H1 (cell line): ENCODE measurements around the gene TBC1D9. TPM values are rescaled to one million over a fixed set of nuclear protein-coding genes. Genes with fewer than 3 reads are reported as not detected.

Source experiments
- CTCF ChIA-PET: fragments of 300-600 bp; sonication (Branson Sonifier 250); formaldehyde crosslinking; loops from one replicate; lab custom pipeline; 2021; ENCODE audit not compliant: partially characterized antibody; lab: Charles Lee
- POLR2A ChIA-PET: fragments of 300-600 bp; sonication (Branson Sonifier 250); formaldehyde crosslinking; loops from one replicate; lab custom pipeline; 2021; ENCODE audit warnings: inconsistent platforms; ENCODE audit not compliant: partially characterized antibody; lab: Charles Lee
- DNase-seq, 2 experiments: peaks; one replicate each; pipeline versions ENCODE4 v3.0.0 to v3.0.0-alpha.2; 2010 to 2022; ENCODE audit warnings: low spot score in 2 of 2, low read depth in 1 of 2, mixed read lengths in 1 of 2
- FAIRE-seq: peaks from 2 replicates; lab custom pipeline; 2011; peaks lifted over from hg19 to GRCh38; lab: Jason Lieb, UNC
- H2AFZ ChIP-seq: 2 replicates; pipeline ENCODE4 v1.8.1; 2012; ENCODE audit warnings: low read length, inconsistent platforms
- H2AK5ac ChIP-seq: 2 replicates; pipeline ENCODE4 v1.6.1; 2013; ENCODE audit warnings: low read depth, low read length
- H2BK120ac ChIP-seq: replicated peaks from 2 replicates; pipeline ENCODE3; 2013; ENCODE audit warnings: low read depth, low read length, inconsistent platforms
- H2BK12ac ChIP-seq: 2 replicates; pipeline ENCODE4 v1.6.1; 2013; ENCODE audit warnings: low read depth, low read length
- H2BK15ac ChIP-seq: 2 replicates; pipeline ENCODE4 v1.6.1; 2013; ENCODE audit warnings: low read length
- H2BK20ac ChIP-seq: 2 replicates; pipeline ENCODE4 v1.6.1; 2013; ENCODE audit warnings: low read length
- H2BK5ac ChIP-seq: 2 replicates; pipeline ENCODE4 v1.6.1; 2013; ENCODE audit warnings: low read depth, low read length
- H3K14ac ChIP-seq: 2 replicates; pipeline ENCODE4 v1.6.1; 2013; ENCODE audit warnings: inconsistent platforms; ENCODE audit not compliant: insufficient read length
- H3K18ac ChIP-seq: 2 replicates; pipeline ENCODE4 v1.6.1; 2013; ENCODE audit warnings: low read length; ENCODE audit errors: extremely low read depth
- H3K23ac ChIP-seq: 2 replicates; pipeline ENCODE4 v1.6.1; 2013; ENCODE audit warnings: inconsistent platforms; ENCODE audit not compliant: insufficient read length
- H3K23me2 ChIP-seq: 2 replicates; pipeline ENCODE4 v1.6.1; 2013; ENCODE audit warnings: low read depth, low read length
- H3K27ac ChIP-seq: 2 replicates; pipeline ENCODE4 v1.6.1; 2011; ENCODE audit warnings: low read depth, low read length, inconsistent platforms
- H3K27me3 ChIP-seq, 4 experiments: replicated peaks in 1 of 4; 1 replicate in 1 of 4; 2 replicates in 3 of 4; pipeline versions ENCODE4 v1.6.1 to v1.8.1; 2011 to 2013; ENCODE audit warnings: low read length in 3 of 4, mild to moderate bottlenecking in 3 of 4, inconsistent platforms in 2 of 4, mixed read lengths in 2 of 4, moderate library complexity in 1 of 4; ENCODE audit not compliant: control insufficient read depth in 3 of 4, insufficient read depth in 3 of 4; ENCODE audit errors: extremely low read depth in 1 of 4
- H3K36me3 ChIP-seq, 4 experiments: 2 replicates each; pipeline versions ENCODE4 v1.6.1 to v1.8.1; 2011 to 2013; ENCODE audit warnings: mild to moderate bottlenecking in 4 of 4, low read length in 3 of 4, moderate library complexity in 2 of 4, control low read depth in 1 of 4, inconsistent platforms in 1 of 4; ENCODE audit not compliant: insufficient read depth in 4 of 4, control insufficient read depth in 2 of 4
- H3K4ac ChIP-seq: replicated peaks from 2 replicates; pipeline ENCODE3; 2013; ENCODE audit warnings: low read length, low read depth, mixed read lengths, inconsistent platforms; ENCODE audit not compliant: insufficient read length
- H3K4me1 ChIP-seq, 4 experiments: replicated peaks in 1 of 4; 1 replicate in 1 of 4; 2 replicates in 3 of 4; pipeline versions ENCODE4 v1.6.1 to v1.8.1; 2011 to 2013; ENCODE audit warnings: low read length in 3 of 4, inconsistent platforms in 2 of 4, mixed read lengths in 1 of 4; ENCODE audit not compliant: insufficient read depth in 4 of 4, control insufficient read depth in 3 of 4
- H3K4me2 ChIP-seq, 2 experiments: 2 replicates each; pipeline versions ENCODE4 v1.6.1 to v1.8.1; 2011 to 2013; ENCODE audit warnings: low read depth in 2 of 2, low read length in 2 of 2, control low read depth in 1 of 2, inconsistent platforms in 1 of 2, mild to moderate bottlenecking in 1 of 2; ENCODE audit not compliant: insufficient read depth in 1 of 2
- H3K4me3 ChIP-seq, 4 experiments: fragments of 200-600, 300-600 bp in 1 of 4; sonication (generic), shearing (Covaris generic), sonication (Bioruptor Twin) in 1 of 4; 2 replicates each; pipeline versions ENCODE4 v1.5.1 to v1.8.1; 2011 to 2016; ENCODE audit warnings: low read length in 4 of 4, low read depth in 3 of 4, control low read depth in 2 of 4, inconsistent platforms in 2 of 4, mild to moderate bottlenecking in 2 of 4, mixed read lengths in 1 of 4, moderate library complexity in 1 of 4; ENCODE audit not compliant: insufficient read depth in 2 of 4; ENCODE audit errors: extremely low read depth in 1 of 4
- H3K56ac ChIP-seq: replicated peaks from 2 replicates; pipeline ENCODE3; 2013; ENCODE audit warnings: low read depth, mild to moderate bottlenecking, mixed read lengths, low read length, inconsistent platforms; ENCODE audit not compliant: insufficient read length
- H3K79me1 ChIP-seq: 2 replicates; pipeline ENCODE4 v1.6.1; 2013; ENCODE audit warnings: low read depth, low read length, control low read depth
- H3K79me2 ChIP-seq, 2 experiments: 2 replicates each; pipeline versions ENCODE4 v1.6.1 to v1.8.1; 2012 to 2013; ENCODE audit warnings: low read length in 2 of 2, mild to moderate bottlenecking in 2 of 2, inconsistent platforms in 1 of 2; ENCODE audit not compliant: insufficient read depth in 2 of 2, control insufficient read depth in 1 of 2
- H3K9ac ChIP-seq, 4 experiments: replicated peaks in 1 of 4; 1 replicate in 1 of 4; 2 replicates in 3 of 4; pipeline versions ENCODE4 v1.6.1 to v1.8.1; 2011 to 2013; ENCODE audit warnings: low read depth in 3 of 4, low read length in 3 of 4, control low read depth in 2 of 4, mild to moderate bottlenecking in 2 of 4, moderate library complexity in 2 of 4, inconsistent platforms in 1 of 4; ENCODE audit errors: extremely low read depth in 1 of 4
- H3K9me3 ChIP-seq, 2 experiments: 2 replicates each; pipeline versions ENCODE4 v1.6.1 to v1.8.1; 2012 to 2013; ENCODE audit warnings: mild to moderate bottlenecking in 2 of 2, moderate library complexity in 2 of 2, control low read depth in 1 of 2, inconsistent platforms in 1 of 2, low read depth in 1 of 2, low read length in 1 of 2, mixed read lengths in 1 of 2; ENCODE audit not compliant: insufficient read depth in 2 of 2
- H4K20me1 ChIP-seq, 2 experiments: replicated peaks in 1 of 2; 2 replicates each; pipeline versions ENCODE3 to v1.8.1; 2011 to 2013; ENCODE audit warnings: inconsistent platforms in 2 of 2, low read length in 2 of 2, mild to moderate bottlenecking in 1 of 2; ENCODE audit not compliant: insufficient read depth in 2 of 2, control insufficient read depth in 1 of 2
- H4K5ac ChIP-seq: 2 replicates; pipeline ENCODE4 v1.6.1; 2013; ENCODE audit warnings: low read length, low read depth, mixed read lengths, inconsistent platforms; ENCODE audit not compliant: insufficient read length
- H4K8ac ChIP-seq: 2 replicates; pipeline ENCODE4 v1.8.0; 2013; ENCODE audit warnings: mild to moderate bottlenecking, moderate library complexity, low read length, inconsistent platforms; ENCODE audit not compliant: insufficient read depth; ENCODE audit errors: extremely low read depth
- H4K91ac ChIP-seq: replicated peaks from 2 replicates; pipeline ENCODE3; 2013; ENCODE audit warnings: low read length, mixed read lengths, inconsistent platforms; ENCODE audit not compliant: insufficient read length
- HDAC2 ChIP-seq, 2 experiments: fragments of 300-600 bp in 1 of 2; sonication (generic) in 1 of 2; IDR thresholded peaks; 2 replicates each; pipeline ENCODE4 v1.6.1; 2011 to 2012; ENCODE audit warnings: low read depth in 2 of 2, low read length in 2 of 2, mild to moderate bottlenecking in 2 of 2, moderate library complexity in 2 of 2, borderline replicate concordance in 1 of 2, inconsistent platforms in 1 of 2
- RAD21 ChIP-seq, 2 experiments: IDR thresholded peaks in 1 of 2; conservative IDR thresholded peaks in 1 of 2; 2 replicates each; pipeline ENCODE4 v1.6.1; 2011; ENCODE audit warnings: low read depth in 2 of 2, low read length in 2 of 2, improper control_type of control experiment in 1 of 2, inconsistent platforms in 1 of 2, mild to moderate bottlenecking in 1 of 2, moderate library complexity in 1 of 2
- RXRA ChIP-seq: IDR thresholded peaks from 2 replicates; pipeline ENCODE4 v1.6.1; 2011; ENCODE audit warnings: low read depth, mild to moderate bottlenecking, low read length, moderate library complexity; ENCODE audit not compliant: insufficient read depth
- SIX5 ChIP-seq: IDR thresholded peaks from 2 replicates; pipeline ENCODE4 v1.6.1; 2011; ENCODE audit warnings: mild to moderate bottlenecking, low read depth, low read length
- SUZ12 ChIP-seq: fragments of 200-600 bp; sonication (generic); IDR thresholded peaks from 2 replicates; pipeline ENCODE4 v1.6.1; 2012; ENCODE audit warnings: mild to moderate bottlenecking, inconsistent platforms, low read length, moderate library complexity, mixed read lengths
- WGBS, 2 experiments: shearing (Covaris generic) in 1 of 2; methylation state at CpG; one replicate each; pipeline versions ENCODE4 v1.1.6 to v1.1.7; 2013 to 2015; ENCODE audit warnings: low lambda C conversion rate in 2 of 2, mixed read lengths in 2 of 2, inconsistent platforms in 1 of 2, low coverage in 1 of 2, missing lambda C conversion rate in 1 of 2; ENCODE audit not compliant: insufficient replicate concordance in 2 of 2, insufficient coverage in 1 of 2, insufficient read length in 1 of 2; ENCODE audit errors: extremely low coverage in 1 of 2, missing lambda C conversion rate in 1 of 2; 5-methylcytosine and 5-hydroxymethylcytosine counted together
- polyA plus RNA-seq, 7 experiments: library from polyadenylated mRNA; depleted of rRNA in 3 of 7; stranded (reverse) in 5 of 7; unstranded in 2 of 7; fragments of >200 nt in 5 of 7; fragments of 200-250 nt in 2 of 7; gene quantifications; 1 replicate in 5 of 7; 2 replicates in 1 of 7; 4 replicates in 1 of 7; pipeline versions ENCODE4 v1.2.1 to v1.2.3, GENCODE V29; 2011 to 2013; ENCODE audit warnings: missing spikeins in 2 of 7, mixed read lengths in 2 of 7
- total RNA-seq: library from RNA; stranded (reverse); fragmentation: NEBNext Ultra II Directional; extraction: Animal tissue kit (Norgen Biotek cat#: 25700); gene quantifications from 2 replicates; pipeline ENCODE4 v1.2.1, GENCODE V29; 2021
- TF ChIP-seq, protein P1 (sequence below): IDR thresholded peaks from 2 replicates; pipeline ENCODE4 v1.6.1; 2011; ENCODE audit warnings: low read length, improper control_type of control experiment

The TBC1D9 gene
- total and polyA plus RNA-seq, 2 of the 8 experiments (the other 6 are each of a cell fraction or from before 2014, with no cell fraction given): 0.94 to 1.0 TPM

DNA sequence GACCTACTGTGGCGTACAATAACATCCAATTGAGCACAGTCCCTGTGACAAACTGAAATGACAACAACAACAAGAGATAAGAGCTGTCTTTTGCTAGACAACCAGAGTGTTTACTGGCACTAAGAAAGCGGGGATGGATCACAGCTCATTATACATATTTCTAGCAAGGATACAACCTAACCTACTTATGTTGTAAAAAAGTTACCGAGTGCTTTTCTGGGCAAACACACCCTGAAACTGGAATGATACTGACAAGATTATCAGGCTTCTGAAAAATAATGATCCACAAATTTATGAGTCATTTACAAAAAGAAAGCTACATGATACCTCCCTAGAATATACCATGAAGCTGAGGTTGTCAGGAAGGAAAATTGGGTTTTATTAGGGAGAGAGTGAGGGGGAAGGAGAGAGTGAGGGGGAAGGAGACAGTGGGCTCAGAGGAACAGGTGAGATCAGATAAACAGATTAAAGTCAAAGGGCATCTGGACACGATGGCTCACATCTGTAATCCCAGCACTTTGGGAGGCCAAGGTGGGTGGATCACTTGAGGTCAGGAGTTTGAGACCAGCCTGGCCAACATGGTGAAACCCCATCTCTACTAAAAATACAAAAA is 20.3 kb downstream of the TBC1D9 start:
- DNase-seq (no peak), FAIRE-seq (no peak)
- Histone ChIP-seq H3K56ac (no peak overlapping the region), H2BK15ac (no peak overlapping the region), H3K23ac (no peak overlapping the region), H3K27me3 (no peaks in the 10 kb centered on the region), H3K79me2 (no peaks in the 10 kb centered on the region), H2BK120ac (no peak overlapping the region), H4K20me1 (no peaks in the 10 kb centered on the region), H4K91ac (no peak overlapping the region), H3K4ac (no peak overlapping the region), H3K14ac (no peak overlapping the region), H3K4me1 (peaks cover 0 to 18% (median 7%) of the 10 kb centered on the region in 4 experiments; a peak in 3 of 7 replicates), H3K36me3 (no peaks in the 10 kb centered on the region), H3K9ac (no peak overlapping the region), H2BK12ac (no peak overlapping the region), H2BK20ac (no peak overlapping the region), H3K4me2 (no peak overlapping the region), H3K9me3 (no peaks in the 10 kb centered on the region), H3K27ac (no peak overlapping the region), H2AK5ac (no peak overlapping the region), H3K18ac (no peak overlapping the region), H2AFZ (no peak overlapping the region), H2BK5ac (no peak overlapping the region), H3K79me1 (no peaks in the 10 kb centered on the region), H3K4me3 (no peak overlapping the region), H3K23me2 (no peaks in the 10 kb centered on the region), H4K8ac (no peak overlapping the region), H4K5ac (no peak overlapping the region)
- TF ChIP-seq RAD21 (IDR thresholded peaks at IDR 0.05 in 1 of 2, conservative IDR thresholded peaks at IDR 0.05 in 1 of 2; ENCODE audit: low read depth in 2 of 2, low read length in 2 of 2) (no peak), RXRA (no peak), HDAC2 (IDR thresholded peaks at IDR 0.05; ENCODE audit: borderline replicate concordance in 1 of 2, low read depth in 2 of 2, low read length in 2 of 2) (no peak), SIX5 (no peak), SUZ12 (no peak)
- TF ChIP-seq, protein P1, sequence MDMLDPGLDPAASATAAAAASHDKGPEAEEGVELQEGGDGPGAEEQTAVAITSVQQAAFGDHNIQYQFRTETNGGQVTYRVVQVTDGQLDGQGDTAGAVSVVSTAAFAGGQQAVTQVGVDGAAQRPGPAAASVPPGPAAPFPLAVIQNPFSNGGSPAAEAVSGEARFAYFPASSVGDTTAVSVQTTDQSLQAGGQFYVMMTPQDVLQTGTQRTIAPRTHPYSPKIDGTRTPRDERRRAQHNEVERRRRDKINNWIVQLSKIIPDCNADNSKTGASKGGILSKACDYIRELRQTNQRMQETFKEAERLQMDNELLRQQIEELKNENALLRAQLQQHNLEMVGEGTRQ: no peak
- CTCF ChIA-PET: interaction anchor here (1.1 to 2.3 kb wide), 2 partner anchors 12 to 65 kb away, joined by 3 to 6 read pairs; no protein-coding TSS in a partner anchor
- POLR2A ChIA-PET: interaction anchor here (0.7 kb wide), 1 partner anchor 27 kb away, joined by 3 read pairs; no protein-coding TSS in a partner anchor
- 94% methylated on average over 4 of the region's 4 CpGs; no CpG with 5 or more reads in 1 of the 2 experiments for WGBS, 2 experiments
